ENCODE results near the gene GORASP1. TPM values are rescaled to one million over a fixed set of nuclear protein-coding genes. Genes with fewer than 3 reads are reported as not detected.

The GORASP1 gene
- total RNA-seq, 1 donor from 2014 or later = 45.6 TPM

GRCh38 chr3:39110041-39110639 lies 2.7 kb upstream of the GORASP1 start:
- TF ChIP-seq EZH2 (IDR thresholded peaks at IDR 0.05; ENCODE audit: insufficient read depth, low read length) (no peak), CTCF (IDR thresholded peaks at IDR 0.05; ENCODE audit: insufficient read depth, low read depth, low read length) (no peak)
- Histone ChIP-seq H3K4me1 (ENCODE audit: insufficient read depth, low read length) (peaks cover 17% of the 10 kb centered on the region), H2AFZ (ENCODE audit: low read depth, low read length) (no peak overlapping the region), H3K4me3 (ENCODE audit: insufficient read depth, low read depth, low read length) (no peak overlapping the region), H3K9me3 (ENCODE audit: insufficient read depth, low read depth, low read length) (no peaks in the 10 kb centered on the region), H3K27ac (ENCODE audit: low read depth, low read length) (no peak overlapping the region), H4K20me1 (ENCODE audit: insufficient read depth, low read length) (peaks cover 15% of the 10 kb centered on the region), H3K4me2 (ENCODE audit: low read length) (no peak overlapping the region), H3K36me3 (ENCODE audit: insufficient read depth, low read length) (no peaks in the 10 kb centered on the region), H3K79me2 (ENCODE audit: insufficient read depth, low read length) (peaks cover 22% of the 10 kb centered on the region), H3K9ac (ENCODE audit: low read length) (no peak overlapping the region), H3K27me3 (ENCODE audit: insufficient read depth, low read length) (no peaks in the 10 kb centered on the region)
- Mint-ChIP-seq H3K27me3 (ENCODE audit: low read depth, unreplicated experiment) (peaks cover 9% of the 10 kb centered on the region), H3K4me1 (ENCODE audit: low read depth, unreplicated experiment) (peaks cover 12% of the 10 kb centered on the region), H3K9me3 (ENCODE audit: unreplicated experiment) (peaks cover 1% of the 10 kb centered on the region), H3K4me3 (ENCODE audit: unreplicated experiment) (no peak overlapping the region), H3K36me3 (ENCODE audit: low read depth, unreplicated experiment) (peaks cover 9% of the 10 kb centered on the region), H3K27ac (ENCODE audit: unreplicated experiment) (no peak overlapping the region)
- FAIRE-seq (no peak), DNase-seq (ENCODE audit: low read depth) (no peak)

GRCh38 chr3:39109086-39109485 lies 1.7 kb upstream of the GORASP1 start:
- H3K27me3 Mint-ChIP-seq (ENCODE audit: low read depth, unreplicated experiment) = peaks cover 6% of the 10 kb centered on the region
- Histone ChIP-seq H3K4me3 (ENCODE audit: insufficient read depth, low read depth, low read length) (no peak overlapping the region), H3K27ac (ENCODE audit: low read depth, low read length) (no peak overlapping the region), H2AFZ (ENCODE audit: low read depth, low read length) (no peak overlapping the region), H3K27me3 (ENCODE audit: insufficient read depth, low read length) (no peaks in the 10 kb centered on the region), H3K9ac (ENCODE audit: low read length) (no peak overlapping the region), H3K36me3 (ENCODE audit: insufficient read depth, low read length) (no peaks in the 10 kb centered on the region), H3K79me2 (ENCODE audit: insufficient read depth, low read length) (peaks cover 33% of the 10 kb centered on the region), H3K9me3 (ENCODE audit: insufficient read depth, low read depth, low read length) (no peaks in the 10 kb centered on the region), H4K20me1 (ENCODE audit: insufficient read depth, low read length) (peaks cover 25% of the 10 kb centered on the region), H3K4me2 (ENCODE audit: low read length) (no peak overlapping the region), H3K4me1 (ENCODE audit: insufficient read depth, low read length) (peaks cover 17% of the 10 kb centered on the region)
- H3K36me3 Mint-ChIP-seq (ENCODE audit: low read depth, unreplicated experiment) = peaks cover 6% of the 10 kb centered on the region
- H3K27ac Mint-ChIP-seq (ENCODE audit: unreplicated experiment) = no peak overlapping the region
- FAIRE-seq (no peak), DNase-seq (ENCODE audit: low read depth) (no peak)
- TF ChIP-seq EZH2 (IDR thresholded peaks at IDR 0.05; ENCODE audit: insufficient read depth, low read length) (no peak), CTCF (IDR thresholded peaks at IDR 0.05; ENCODE audit: insufficient read depth, low read depth, low read length) (no peak)
- H3K4me3 Mint-ChIP-seq (ENCODE audit: unreplicated experiment) = peak overlapping the region; percentile 90
- H3K9me3 Mint-ChIP-seq (ENCODE audit: unreplicated experiment) = peaks cover 1% of the 10 kb centered on the region
- peaks cover 13% of the 10 kb centered on the region for H3K4me1 Mint-ChIP-seq (ENCODE audit: low read depth, unreplicated experiment)

- peaks cover 1% of the 10 kb centered on the region for H3K9me3 Mint-ChIP-seq (ENCODE audit: unreplicated experiment)
- H3K27ac Mint-ChIP-seq (ENCODE audit: unreplicated experiment) = peak overlapping the region; percentile 83
- DNase-seq (ENCODE audit: low read depth) = no peak
- FAIRE-seq = no peak
- Histone ChIP-seq H3K9ac (ENCODE audit: low read length) (peak overlapping the region; percentile 93), H3K36me3 (ENCODE audit: insufficient read depth, low read length) (no peaks in the 10 kb centered on the region), H4K20me1 (ENCODE audit: insufficient read depth, low read length) (peaks cover 34% of the 10 kb centered on the region), H3K9me3 (ENCODE audit: insufficient read depth, low read depth, low read length) (no peaks in the 10 kb centered on the region), H3K27ac (ENCODE audit: low read depth, low read length) (peak overlapping the region; percentile 87), H3K4me2 (ENCODE audit: low read length) (peak overlapping the region; percentile 96), H3K79me2 (ENCODE audit: insufficient read depth, low read length) (peaks cover 41% of the 10 kb centered on the region), H3K4me3 (ENCODE audit: insufficient read depth, low read depth, low read length) (peak overlapping the region; percentile 92), H2AFZ (ENCODE audit: low read depth, low read length) (peak overlapping the region; percentile 97), H3K4me1 (ENCODE audit: insufficient read depth, low read length) (peaks cover 17% of the 10 kb centered on the region), H3K27me3 (ENCODE audit: insufficient read depth, low read length) (no peaks in the 10 kb centered on the region)
- peak overlapping the region; percentile 90 for H3K4me3 Mint-ChIP-seq (ENCODE audit: unreplicated experiment)
- TF ChIP-seq EZH2 (IDR thresholded peaks at IDR 0.05; ENCODE audit: insufficient read depth, low read length) = no peak
- TF ChIP-seq CTCF (IDR thresholded peaks at IDR 0.05; ENCODE audit: insufficient read depth, low read depth, low read length) = no peak
- peaks cover 6% of the 10 kb centered on the region for H3K36me3 Mint-ChIP-seq (ENCODE audit: low read depth, unreplicated experiment)
- H3K4me1 Mint-ChIP-seq (ENCODE audit: low read depth, unreplicated experiment) = peaks cover 13% of the 10 kb centered on the region
- H3K27me3 Mint-ChIP-seq (ENCODE audit: low read depth, unreplicated experiment) = peaks cover 6% of the 10 kb centered on the region
Observed at GRCh38 chr3:39108200-39108710, 828 bp upstream of the GORASP1 start.

All from astrocyte (in vitro differentiated cells and primary cell).